Uterus (tissue), 4 donors: Measurements from ENCODE around the gene WDPCP. TPM values are rescaled to one million over a fixed set of nuclear protein-coding genes. Genes with fewer than 3 reads are reported as not detected.

Source experiments
- DNase-seq, 2 donors: peaks; one replicate each; pipeline ENCODE4 v3.0.0-alpha.2; 2019 to 2020
- H3K27ac ChIP-seq, 2 donors: fragments of 200-600 bp; sonication (generic); 1 replicate in 1 of 2; 2 replicates in 1 of 2; pipeline ENCODE4 v1.5.1; 2016 to 2018
- H3K27me3 ChIP-seq, 2 donors: fragments of 200-600 bp; sonication (generic); one replicate each; pipeline ENCODE4 v1.5.1; 2018 to 2019; ENCODE audit warnings: control low read depth in 1 of 2
- H3K36me3 ChIP-seq, 2 donors: fragments of 200-600 bp; sonication (generic); one replicate each; pipeline ENCODE4 v1.5.1; 2019; ENCODE audit warnings: control low read depth in 1 of 2
- H3K4me1 ChIP-seq, 2 donors: fragments of 200-600 bp; sonication (generic); one replicate each; pipeline ENCODE4 v1.5.1; 2018 to 2019; ENCODE audit warnings: control low read depth in 1 of 2
- H3K4me3 ChIP-seq, 2 donors: fragments of 200-600 bp; sonication (generic); 1 replicate in 1 of 2; 2 replicates in 1 of 2; pipeline ENCODE4 v1.5.1; 2018 to 2019; ENCODE audit warnings: mild to moderate bottlenecking in 1 of 2
- H3K9me3 ChIP-seq, 2 donors: fragments of 200-600 bp; sonication (generic); one replicate each; pipeline ENCODE4 v1.5.1; 2019; ENCODE audit warnings: control low read depth in 1 of 2
- CTCF ChIP-seq, 4 experiments: fragments of 200-600 bp in 2 of 4; fragments of 450-650 bp in 2 of 4; sonication (generic) in 2 of 4; IDR thresholded peaks; one replicate each; pipeline ENCODE4 v1.5.1; 2016 to 2019; ENCODE audit warnings: antibody characterized with exemption in 4 of 4, mild to moderate bottlenecking in 2 of 4, moderate library complexity in 1 of 4
- POLR2A ChIP-seq, 2 donors: fragments of 450-650 bp; IDR thresholded peaks; one replicate each; pipeline ENCODE4 v1.6.1; 2016; ENCODE audit warnings: antibody characterized with exemption in 2 of 2, mild to moderate bottlenecking in 1 of 2, moderate library complexity in 1 of 2
- intact Hi-C: fragments of 100-400 bp; cut with DNase I; formaldehyde crosslinking; loops from one replicate; pipeline ENCODE4 v1.15.1; 2023; ENCODE audit warnings: low total_unique reads
- total RNA-seq, 4 donors: library from RNA; depleted of rRNA in 3 of 4; stranded (reverse); fragments of >200 nt in 3 of 4; gene quantifications; one replicate each; pipeline versions ENCODE4 v1.1.0 to v1.2.4, GENCODE V29; 2014 to 2023
- donor health status: DM: yes; HTN: yes; CAD: no.

Gene WDPCP
- total RNA-seq, 4 donors from 2014 or later = 8.8 to 39.8 (median 29.7) TPM

GRCh38 chr2:63399156-63399555 is 189.1 kb downstream of the WDPCP start:
- Histone ChIP-seq H3K4me3 (no peak overlapping the region), H3K9me3 (no peaks in the 10 kb centered on the region), H3K27me3 (no peaks in the 10 kb centered on the region), H3K27ac (no peak overlapping the region), H3K4me1 (no peaks in the 10 kb centered on the region), H3K36me3 (no peaks in the 10 kb centered on the region)
- no peak for DNase-seq
- TF ChIP-seq CTCF (IDR thresholded peaks at IDR 0.05) = no peak
- TF ChIP-seq POLR2A (IDR thresholded peaks at IDR 0.05) = no peak
- intact Hi-C loops = no loop called here

- Histone ChIP-seq H3K27ac (no peak overlapping the region), H3K36me3 (no peaks in the 10 kb centered on the region), H3K4me1 (no peaks in the 10 kb centered on the region), H3K27me3 (no peaks in the 10 kb centered on the region), H3K9me3 (no peaks in the 10 kb centered on the region), H3K4me3 (no peak overlapping the region)
- intact Hi-C loops = no loop called here
- TF ChIP-seq CTCF (IDR thresholded peaks at IDR 0.05) (no peak), POLR2A (IDR thresholded peaks at IDR 0.05) (no peak)
- no peak for DNase-seq
These were observed 208.8 kb downstream of the WDPCP start for GRCh38 chr2:63379451-63379850.

GRCh38 chr2:63378589-63378988 is 209.7 kb downstream of the WDPCP start:
- DNase-seq = no peak
- Histone ChIP-seq H3K4me1 (no peaks in the 10 kb centered on the region), H3K36me3 (no peaks in the 10 kb centered on the region), H3K27me3 (no peaks in the 10 kb centered on the region), H3K4me3 (no peak overlapping the region), H3K9me3 (no peaks in the 10 kb centered on the region), H3K27ac (no peak overlapping the region)
- intact Hi-C loops = no loop called here
- TF ChIP-seq CTCF (IDR thresholded peaks at IDR 0.05) (no peak), POLR2A (IDR thresholded peaks at IDR 0.05) (no peak)

GRCh38 chr2:63374341-63374740 is 213.9 kb downstream of the WDPCP start:
- H3K36me3 ChIP-seq = no peaks in the 10 kb centered on the region
- intact Hi-C loops = no loop called here
- DNase-seq = no peak
- TF ChIP-seq CTCF (IDR thresholded peaks at IDR 0.05) (no peak), POLR2A (IDR thresholded peaks at IDR 0.05) (no peak)
- H3K27me3 ChIP-seq = no peaks in the 10 kb centered on the region
- H3K9me3 ChIP-seq = no peaks in the 10 kb centered on the region
- H3K4me1 ChIP-seq = no peaks in the 10 kb centered on the region
- no peak overlapping the region for H3K4me3 ChIP-seq
- no peak overlapping the region for H3K27ac ChIP-seq

GRCh38 chr2:63372549-63372948 is 215.7 kb downstream of the WDPCP start:
- Histone ChIP-seq H3K4me3 (no peak overlapping the region), H3K9me3 (no peaks in the 10 kb centered on the region), H3K36me3 (no peaks in the 10 kb centered on the region), H3K27me3 (no peaks in the 10 kb centered on the region), H3K27ac (no peak overlapping the region), H3K4me1 (no peaks in the 10 kb centered on the region)
- no peak for DNase-seq
- intact Hi-C loops = no loop called here
- no peak for TF ChIP-seq POLR2A (IDR thresholded peaks at IDR 0.05)
- no peak for TF ChIP-seq CTCF (IDR thresholded peaks at IDR 0.05)
